DMS 273 treated with DMSO at 0.1 percent for 48 hours (cell line): Measurements from ENCODE around the gene MALAT1.

Source experiments
- DNase-seq: peaks from one replicate; lab custom pipeline; 2025; lab: John Stamatoyannopoulos, UW

The MALAT1 gene

DNA sequence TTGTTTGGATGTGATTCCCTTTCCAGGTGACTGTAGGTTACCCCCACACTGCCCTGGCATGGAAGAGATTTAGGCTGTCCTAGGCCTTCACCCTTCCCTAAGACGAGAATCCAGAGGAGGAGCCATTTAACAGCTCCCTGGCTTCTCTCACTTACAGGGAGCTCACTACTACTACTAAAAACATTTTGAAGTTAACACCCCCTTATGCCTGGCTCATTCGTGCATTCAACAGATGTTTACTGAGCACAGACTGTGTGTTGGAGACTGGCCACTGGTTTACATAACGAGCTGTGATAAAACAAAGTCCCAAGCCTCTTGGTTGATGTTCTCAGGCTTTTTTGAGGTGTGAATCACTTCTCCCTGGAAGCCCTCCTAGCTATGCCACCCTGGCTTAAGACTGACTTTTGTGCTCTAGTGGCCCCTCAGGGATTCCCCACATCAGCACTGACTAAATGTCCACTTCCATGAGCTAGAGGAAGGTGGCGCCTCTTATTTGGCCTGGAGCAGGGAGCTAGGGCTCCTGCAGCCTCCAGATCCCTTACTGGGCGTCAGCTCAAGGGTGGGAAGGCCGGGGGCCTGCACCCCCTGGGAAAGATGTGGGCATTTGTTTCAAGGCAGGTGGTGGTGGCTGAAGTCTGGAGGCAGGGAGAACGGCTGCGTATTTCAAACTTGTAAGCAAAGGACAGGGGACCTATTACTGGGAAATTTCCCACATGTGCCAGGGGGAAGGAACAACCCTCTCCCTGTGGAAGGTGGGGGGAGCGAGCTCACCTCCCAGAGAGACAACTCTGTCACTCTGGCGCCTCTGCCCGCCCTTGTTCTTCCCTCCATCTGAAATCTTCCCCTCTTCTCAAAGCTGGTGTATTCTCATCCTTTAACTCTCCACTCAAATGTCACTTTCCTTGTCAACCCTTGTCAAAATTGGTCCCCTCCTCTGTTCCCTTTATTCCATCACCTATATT lies 19.4 kb upstream of the MALAT1 start:
- DNase-seq = peak; percentile 75

DNA sequence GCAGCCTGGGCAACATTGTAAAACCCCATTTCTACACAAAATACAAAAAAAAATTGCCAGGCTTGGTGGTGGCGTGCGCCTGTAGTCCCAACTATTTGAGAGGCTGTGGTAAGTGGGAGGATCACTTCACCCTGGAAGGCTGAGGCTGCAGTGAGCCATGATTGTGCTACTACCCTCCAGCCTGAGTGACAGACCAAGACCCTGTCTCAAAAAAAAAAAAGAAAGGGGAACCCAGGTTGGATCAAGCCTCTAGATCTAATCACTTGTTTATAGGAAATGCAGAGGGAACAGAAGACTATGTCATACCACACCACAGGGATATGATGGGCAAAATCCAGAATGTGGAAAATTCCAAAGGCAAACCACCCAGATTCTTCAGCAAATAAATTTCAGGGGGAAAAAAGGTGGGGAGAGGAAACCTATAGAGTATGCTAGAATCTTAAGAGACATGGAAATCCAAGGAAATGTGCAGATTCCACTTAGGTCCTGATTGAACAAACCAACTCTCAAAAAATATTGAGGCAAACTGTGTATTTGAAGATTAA lies 16.5 kb upstream of the MALAT1 start:
- no peak for DNase-seq

DNA sequence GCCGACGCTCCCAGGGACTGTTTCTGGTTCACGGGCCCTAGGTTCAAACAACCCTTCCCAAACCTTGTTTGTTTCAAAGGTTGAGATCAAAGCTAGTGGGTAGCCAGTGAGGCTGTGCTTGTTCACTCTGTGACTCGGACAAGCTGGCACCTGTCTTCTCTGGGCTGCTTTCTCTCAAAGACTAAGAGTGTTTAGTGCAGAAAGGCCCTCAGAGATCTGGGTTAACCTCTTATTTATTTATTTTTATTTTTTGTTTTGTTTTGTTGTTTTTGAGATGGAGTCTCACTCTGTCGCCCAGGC lies 13.0 kb upstream of the MALAT1 start:
- no peak for DNase-seq

DNA sequence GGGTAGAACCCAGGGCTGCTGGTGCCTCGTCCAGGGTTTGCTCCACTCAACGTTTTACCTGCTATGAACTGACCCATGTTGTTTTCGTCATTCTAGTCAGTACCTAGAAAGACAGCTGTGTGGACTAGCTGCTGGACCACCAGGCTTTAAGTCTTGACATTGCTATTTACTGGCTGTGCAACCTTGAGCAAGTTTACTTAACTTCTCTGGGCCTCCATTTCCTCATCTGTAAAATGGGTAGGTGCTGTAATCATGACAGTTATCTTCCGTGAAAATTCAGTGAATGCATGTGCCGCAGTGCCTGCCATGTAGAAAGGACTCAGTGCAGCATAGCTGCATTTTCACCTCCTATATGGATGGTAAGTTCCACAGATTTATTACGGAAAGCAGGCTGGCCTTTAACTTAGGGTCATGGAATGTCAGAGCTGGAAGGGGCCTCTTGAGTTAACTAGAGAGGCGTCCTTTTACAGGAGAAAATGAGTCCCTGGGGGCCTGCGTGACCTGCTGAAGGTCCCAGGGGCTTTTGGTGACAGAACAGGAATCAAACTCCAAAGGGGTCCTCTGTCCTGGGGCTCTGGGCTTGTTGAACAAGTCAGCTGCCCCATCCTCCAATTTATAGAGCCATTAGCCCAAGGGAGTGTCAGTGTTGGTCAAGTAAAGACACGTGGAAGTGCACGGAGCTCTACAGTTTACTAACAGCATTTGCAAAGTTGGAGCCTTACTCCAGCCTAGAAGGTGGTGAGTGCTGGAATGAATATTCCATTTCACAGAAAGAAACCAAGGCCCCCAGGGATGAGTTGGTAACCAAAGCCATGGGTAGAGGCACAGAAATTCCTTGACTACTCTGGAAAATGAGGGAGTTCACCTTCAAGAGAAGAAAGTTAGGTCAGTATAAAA lies 12.0 kb upstream of the MALAT1 start:
- no peak for DNase-seq

DNA sequence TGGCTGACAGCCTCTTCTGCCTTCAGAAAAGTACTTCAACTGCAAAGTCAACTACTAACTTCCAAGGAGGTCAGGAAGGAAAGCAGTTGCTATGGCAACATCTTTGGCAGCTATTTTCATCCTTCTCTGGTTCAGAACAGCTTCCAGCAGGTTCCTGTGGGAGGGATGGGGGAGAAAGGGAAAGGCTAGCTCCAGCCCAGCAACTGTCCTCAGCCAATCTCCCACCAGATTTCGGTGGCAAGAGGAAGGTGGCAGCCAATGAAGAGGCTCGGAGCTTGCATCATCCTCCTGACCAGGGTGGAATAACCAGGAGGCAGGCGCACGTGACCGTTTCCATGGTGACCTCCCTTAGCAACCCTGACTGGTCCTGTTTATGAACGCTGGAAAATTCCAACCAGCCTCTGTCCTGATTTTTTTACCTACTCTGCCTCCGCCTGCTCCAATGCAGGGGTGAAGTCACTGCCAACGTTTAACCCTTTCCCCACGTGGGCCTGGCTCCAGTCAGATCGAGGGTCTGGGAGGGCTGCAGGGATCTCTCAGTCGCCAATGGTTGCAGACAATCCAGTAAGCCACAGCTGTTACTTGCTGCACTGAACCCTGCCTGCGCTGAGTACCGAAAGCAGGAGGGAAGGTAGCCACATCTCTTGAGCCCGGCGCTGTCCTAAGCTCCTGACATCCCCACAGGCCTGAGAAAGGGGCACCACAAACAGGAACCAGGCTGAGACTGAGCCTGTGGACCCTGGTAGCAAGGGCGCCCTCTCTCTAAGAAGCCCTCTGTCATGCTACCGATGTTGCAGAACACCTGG lies 11.2 kb upstream of the MALAT1 start:
- DNase-seq = peak; percentile 99

DNA sequence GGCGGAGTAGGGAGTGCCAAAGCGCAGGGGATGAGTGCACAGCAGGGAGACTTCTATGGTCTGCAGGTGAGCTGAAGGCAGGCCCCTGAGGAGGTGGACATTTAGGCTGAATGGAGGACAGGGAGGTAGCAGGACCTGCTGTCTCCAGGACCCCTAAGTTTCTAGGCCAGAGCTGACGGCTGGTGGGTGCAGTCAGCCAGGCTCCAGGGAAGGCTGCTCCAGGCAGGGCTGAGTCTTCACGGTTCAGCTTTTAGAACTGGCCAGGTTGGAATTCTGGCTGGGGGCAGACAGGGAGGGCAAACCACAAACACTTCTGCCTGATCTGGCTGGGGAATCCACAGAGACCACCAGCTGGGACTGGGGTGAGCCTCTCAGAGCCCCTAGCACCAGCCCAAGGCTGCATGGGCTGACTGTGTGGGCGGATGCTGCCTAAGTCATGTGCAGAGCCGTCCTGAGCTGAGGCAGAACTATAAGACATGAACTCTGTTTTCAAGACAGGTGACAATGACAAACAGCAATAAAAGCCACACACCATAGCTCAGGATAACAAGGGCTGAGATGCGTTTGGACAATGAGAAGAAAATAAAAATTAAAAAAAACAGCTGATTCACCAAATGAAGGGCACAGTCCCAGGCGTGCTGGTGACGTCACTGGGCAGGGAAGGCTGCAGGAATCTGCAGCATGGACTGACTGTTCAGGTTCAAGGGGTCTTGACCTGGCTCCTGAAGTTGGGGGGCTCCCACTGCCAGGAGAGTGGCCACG lies 10.4 kb upstream of the MALAT1 start:
- DNase-seq = no peak

DNA sequence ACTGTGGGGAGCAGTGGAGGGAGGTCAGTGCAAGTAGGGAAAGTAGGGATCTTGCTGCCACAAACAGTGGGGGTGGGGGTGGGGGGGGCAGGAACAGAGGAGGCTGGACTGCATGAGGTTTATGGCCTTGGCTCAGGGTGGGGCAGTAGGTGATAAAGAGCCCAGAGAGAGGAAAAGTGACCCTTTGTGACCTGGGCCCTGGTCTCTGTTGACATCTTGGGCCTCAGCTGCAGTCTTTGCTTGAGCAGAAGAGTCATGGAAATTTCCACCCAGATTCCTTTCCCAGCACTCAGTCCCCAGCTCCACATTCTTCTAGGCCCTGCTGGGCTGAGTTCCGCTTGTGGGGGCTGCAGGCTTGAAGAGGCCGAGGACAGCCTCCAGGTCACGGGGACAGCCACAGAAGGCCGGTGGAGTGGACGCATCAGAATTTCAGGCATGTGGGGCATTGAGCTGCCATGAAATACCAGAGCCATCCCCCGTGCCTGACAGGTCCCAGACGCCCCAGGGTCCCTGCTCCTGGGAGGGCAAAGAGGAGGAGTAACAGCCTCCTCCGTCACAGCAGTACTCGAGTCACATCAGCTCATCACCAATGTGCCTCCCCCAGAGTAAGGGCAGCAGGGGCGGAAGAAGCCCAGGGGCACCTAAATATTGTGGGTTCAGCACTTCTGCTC lies 9.7 kb upstream of the MALAT1 start:
- DNase-seq = no peak

DNA sequence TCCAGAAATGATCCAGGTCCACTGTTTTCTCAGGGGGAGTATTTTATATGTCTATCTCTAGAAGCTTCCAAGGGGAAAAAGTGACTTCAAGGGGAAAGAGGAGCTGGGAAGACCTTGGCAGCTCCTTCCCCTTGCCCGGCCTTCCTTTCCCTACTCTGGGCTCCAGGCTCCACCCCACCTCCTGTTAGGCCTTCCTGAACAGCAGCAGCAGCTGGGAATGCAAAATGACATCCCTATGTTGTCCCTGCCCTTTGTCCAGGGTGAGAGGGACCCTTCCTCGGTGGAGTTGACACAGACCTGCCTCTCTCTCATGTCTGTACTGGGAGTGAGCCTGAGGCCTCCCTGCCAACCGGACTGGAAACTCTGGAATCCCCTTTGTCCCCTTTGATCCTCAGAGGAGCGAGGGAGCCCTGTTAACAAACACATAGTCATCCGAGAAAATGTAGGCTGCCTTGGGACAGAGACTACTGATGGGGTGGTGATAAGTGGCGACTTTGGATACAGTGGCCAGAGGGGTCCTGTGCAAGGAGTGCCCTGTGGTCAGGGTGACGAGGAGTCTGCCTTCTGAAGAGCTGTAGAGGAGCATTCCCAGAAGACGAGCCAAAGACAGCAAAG lies 9.0 kb upstream of the MALAT1 start:
- DNase-seq = peak; percentile 34

DNA sequence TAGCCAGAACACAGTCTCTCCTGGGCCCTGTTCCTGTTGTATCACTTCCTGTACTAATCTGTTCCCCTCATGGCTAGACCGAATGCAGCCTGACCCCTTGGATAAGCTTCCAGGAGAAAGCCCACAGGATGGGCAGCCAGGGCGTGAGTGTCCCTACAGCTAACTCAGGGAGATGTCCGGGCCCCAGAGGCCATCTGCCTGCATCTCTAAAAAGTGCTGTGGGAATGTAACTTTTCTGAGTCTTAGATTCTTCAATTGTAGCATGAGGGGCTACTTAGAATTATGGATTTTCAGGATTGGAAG lies 7.7 kb upstream of the MALAT1 start:
- no peak for DNase-seq

DNA sequence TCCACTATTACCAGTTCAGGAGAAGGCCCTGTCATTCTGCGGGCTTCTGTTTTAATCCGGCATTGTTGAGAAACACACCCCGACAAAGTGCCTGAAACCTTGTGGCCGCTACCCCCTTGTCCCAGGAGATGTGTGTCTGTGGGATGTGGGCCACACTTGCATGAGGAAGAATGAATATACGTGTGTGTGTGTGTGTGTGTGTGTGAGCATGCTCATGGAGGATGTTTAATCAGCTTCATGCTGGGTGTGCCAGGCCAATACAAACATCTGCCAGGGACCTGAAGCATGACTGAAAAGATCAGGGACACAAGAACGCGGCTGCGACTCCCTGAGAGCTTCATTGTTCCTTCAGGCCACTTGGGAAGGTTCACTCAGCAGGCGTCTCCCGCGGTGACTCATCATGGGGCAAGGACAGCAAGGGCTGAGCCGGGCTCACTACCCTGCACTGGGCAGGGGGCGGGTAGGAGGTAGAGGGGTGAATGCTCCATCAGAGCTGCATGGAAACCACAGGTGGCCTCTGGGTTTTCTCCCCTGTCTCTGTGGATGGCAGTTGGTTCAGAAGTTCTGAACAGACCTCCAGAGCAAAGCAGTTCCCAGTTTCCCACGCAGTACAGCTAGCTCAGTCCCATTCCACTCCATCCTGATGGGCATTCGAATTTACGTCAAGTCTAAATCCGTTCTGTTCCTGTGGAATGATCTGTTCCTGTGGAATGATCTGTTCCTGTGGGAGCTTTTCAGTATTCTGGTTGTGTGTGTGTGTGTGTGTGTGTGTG lies 7.0 kb upstream of the MALAT1 start:
- DNase-seq = no peak

DNA sequence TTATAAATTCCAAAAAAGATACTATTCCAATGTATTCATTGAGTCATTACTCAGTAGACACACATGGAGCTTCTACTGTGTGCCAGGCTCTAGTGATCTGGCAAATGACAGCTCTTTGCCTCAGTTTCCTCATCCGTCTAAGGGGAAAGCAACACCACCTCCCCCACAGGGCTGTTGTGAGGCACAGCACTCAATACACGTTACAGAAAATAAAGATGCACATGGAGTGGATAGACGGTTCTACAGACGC lies 6.5 kb upstream of the MALAT1 start:
- DNase-seq = no peak

DNA sequence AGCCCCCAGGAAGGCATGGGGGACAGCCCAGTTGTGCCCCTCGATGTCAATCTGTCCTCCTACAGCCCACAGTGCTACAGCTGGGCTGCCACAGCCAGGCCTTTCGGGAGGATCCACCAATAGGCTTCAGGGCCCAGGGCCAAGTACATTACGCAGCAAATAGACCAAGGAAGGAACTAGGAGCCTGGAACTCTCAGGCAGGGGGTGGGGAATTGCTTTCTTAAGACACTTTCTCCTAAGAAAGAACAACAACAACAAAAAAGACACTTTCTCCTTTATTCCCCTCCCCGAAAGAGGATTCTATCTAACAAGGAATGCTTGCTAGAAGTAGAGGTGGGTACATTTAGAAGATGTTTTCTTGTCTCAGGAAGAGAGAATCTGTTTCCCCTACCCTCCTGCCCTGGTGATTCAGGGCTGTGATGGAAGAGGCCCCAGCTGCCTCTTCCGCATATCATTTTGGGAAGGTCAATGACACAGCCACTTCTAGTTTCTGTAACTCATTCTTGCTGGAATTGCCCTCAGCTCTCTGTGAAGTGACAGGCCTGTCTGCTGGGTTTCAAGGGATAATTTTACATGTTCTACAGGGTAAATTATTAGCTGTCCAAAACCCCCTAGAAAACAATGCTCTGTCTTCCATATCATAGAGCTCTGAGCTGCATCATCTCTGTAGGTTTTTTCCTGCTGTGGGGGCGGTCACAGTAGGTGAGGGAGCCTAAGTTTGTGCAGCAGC lies 6.0 kb upstream of the MALAT1 start:
- DNase-seq = peak; percentile 75

DNA sequence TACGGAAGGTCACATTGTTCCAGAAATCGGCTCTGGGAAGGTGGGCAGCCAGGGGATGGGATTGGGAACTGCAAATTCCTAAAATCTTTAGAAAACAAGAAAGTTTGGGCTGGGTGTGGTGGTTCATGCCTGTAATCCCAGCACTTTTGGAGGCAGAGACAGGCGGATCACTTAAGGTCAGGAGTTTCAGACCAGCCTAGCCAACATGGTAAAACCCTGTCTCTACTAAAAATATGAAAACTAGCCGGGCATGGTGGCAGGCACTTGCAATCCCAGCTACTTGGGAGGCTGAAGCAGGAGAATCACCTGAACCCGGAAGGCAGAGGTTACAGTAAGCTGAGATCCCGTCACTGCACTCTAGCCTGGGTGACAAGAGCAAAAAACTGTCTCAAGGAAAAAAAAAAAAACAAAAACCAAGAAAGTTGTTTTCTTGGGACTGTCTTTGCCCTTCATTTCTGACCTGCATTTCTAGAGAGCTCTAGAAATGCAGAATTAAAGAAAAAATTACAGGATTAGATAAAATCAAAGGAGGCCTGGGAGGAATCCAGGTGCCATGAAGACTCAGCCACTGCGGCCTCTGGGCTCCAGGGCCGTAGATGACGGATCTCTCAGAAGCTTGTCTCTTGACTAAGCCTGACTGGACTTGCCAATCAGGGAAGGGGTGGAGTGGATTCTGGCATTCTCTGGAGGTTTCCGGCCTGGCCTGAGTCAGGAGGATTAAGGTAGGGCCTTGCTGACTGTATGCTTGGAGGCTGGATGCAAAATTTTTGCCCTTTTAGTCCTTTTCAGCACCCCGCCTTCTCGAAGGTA lies 5.3 kb upstream of the MALAT1 start:
- no peak for DNase-seq

DNA sequence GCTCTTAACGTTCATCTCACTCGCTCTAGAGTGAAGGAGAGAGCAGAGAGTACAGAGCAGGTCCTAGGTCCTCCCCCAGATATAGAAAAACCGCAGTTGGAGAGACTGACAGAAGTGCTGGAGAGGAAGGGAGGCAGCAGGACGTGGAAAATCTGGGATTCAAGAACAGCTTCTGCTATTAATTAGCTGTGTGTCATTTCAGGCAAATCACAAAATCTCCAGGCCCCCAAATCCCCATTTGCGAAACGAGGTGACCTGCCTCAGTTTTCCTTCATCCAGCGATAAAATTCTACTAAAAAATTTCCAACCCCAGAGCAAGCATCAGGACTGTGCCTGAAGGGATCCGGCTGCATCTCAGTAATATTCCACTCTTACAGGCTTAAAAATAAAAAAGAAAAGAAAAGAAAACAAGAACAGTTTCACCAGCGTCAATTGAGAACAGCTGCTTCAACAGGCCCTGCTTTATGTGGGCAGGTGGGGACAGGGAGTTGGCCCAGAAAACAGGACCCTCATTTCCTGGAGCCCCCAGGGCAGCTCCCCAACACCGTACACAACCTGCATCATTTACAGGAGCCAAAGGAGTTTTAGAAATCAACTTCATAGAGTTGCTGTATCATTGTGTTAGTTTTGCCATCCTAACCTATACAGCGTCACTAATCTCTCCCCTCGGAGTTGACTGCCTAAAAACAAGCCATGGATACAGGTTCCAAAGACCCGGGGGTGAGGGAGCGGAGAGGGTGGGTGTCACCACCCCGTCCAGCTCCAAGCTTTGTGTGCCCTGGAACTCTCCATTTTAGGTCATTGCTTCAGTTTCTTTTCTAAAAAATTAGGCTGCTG lies 2.3 kb upstream of the MALAT1 start:
- no peak for DNase-seq

DNA sequence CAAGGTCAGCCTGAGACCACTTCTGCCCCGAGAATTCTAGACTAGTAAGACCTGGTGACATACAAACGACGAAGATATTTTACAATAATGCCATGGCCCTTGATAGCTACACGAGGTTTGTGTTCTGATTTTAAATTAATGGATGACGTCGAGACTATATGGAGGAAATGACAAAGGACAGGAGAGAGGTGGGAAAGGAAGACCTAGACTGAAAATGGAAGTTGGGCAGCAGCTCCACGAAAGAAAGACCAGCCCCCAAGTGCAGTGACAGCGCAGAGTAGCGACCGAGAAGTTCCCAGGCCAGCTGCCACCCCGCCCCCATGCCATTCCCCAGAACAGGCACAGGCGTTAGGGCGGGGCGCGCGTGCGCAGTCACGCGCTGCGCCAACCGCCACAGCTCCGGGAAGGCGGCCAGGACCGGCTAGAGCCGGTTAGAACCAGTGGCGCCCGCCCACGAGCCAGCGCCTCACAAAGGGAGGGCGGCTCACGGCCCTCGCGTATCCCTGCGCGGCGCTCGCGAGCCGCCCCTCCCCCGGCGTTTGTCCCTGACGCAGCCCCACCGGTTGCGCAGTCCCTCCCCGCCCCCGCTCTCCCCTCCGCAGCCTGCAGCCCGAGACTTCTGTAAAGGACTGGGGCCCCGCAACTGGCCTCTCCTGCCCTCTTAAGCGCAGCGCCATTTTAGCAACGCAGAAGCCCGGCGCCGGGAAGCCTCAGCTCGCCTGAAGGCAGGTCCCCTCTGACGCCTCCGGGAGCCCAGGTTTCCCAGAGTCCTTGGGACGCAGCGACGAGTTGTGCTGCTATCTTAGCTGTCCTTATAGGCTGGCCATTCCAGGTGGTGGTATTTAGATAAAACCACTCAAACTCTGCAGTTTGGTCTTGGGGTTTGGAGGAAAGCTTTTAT lies 1.5 kb upstream of the MALAT1 start:
- peak; percentile 94 for DNase-seq

DNA sequence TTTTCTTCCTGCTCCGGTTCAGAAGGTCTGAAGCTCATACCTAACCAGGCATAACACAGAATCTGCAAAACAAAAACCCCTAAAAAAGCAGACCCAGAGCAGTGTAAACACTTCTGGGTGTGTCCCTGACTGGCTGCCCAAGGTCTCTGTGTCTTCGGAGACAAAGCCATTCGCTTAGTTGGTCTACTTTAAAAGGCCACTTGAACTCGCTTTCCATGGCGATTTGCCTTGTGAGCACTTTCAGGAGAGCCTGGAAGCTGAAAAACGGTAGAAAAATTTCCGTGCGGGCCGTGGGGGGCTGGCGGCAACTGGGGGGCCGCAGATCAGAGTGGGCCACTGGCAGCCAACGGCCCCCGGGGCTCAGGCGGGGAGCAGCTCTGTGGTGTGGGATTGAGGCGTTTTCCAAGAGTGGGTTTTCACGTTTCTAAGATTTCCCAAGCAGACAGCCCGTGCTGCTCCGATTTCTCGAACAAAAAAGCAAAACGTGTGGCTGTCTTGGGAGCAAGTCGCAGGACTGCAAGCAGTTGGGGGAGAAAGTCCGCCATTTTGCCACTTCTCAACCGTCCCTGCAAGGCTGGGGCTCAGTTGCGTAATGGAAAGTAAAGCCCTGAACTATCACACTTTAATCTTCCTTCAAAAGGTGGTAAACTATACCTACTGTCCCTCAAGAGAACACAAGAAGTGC lies 661 bp upstream of the MALAT1 start:
- no peak for DNase-seq
